Measurements from ENCODE around the gene GALR2.

- TF ChIP-seq BHLHE40 (IDR thresholded peaks at IDR 0.05; ENCODE audit: borderline replicate concordance) (no peak), FOXK2 (IDR thresholded peaks at IDR 0.05) (no peak), TARDBP (IDR thresholded peaks at IDR 0.05) (no peak), FOXM1 (IDR thresholded peaks at IDR 0.05; ENCODE audit: borderline replicate concordance) (no peak), ZNF384 (IDR thresholded peaks at IDR 0.05) (no peak), ARNT (IDR thresholded peaks at IDR 0.05) (no peak), SP1 (IDR thresholded peaks at IDR 0.05) (no peak), HDGF (IDR thresholded peaks at IDR 0.05; ENCODE audit: borderline replicate concordance) (no peak), L3MBTL2 (conservative IDR thresholded peaks at IDR 0.05) (no peak), LEF1 (IDR thresholded peaks at IDR 0.05; ENCODE audit: borderline replicate concordance) (no peak), PKNOX1 (IDR thresholded peaks at IDR 0.05) (no peak), ELF4 (IDR thresholded peaks at IDR 0.05) (no peak), FOXA1 (IDR thresholded peaks at IDR 0.05) (no peak)
Observed at GRCh38 chr17:76107509-76107908, 32.9 kb downstream of the GALR2 start.

All from HEK293T (cell line).